Measurements from ENCODE around the gene TMTC1. TPM values are rescaled to one million over a fixed set of nuclear protein-coding genes. Genes with fewer than 3 reads are reported as not detected.

TMTC1 gene
- total RNA-seq, 4 donors from 2014 or later, result 84.0 to 177 (median 105) TPM

GRCh38 chr12:29743077-29743476 lies 40.7 kb downstream of the TMTC1 start:
- Histone ChIP-seq H3K4me1 (peaks cover 23 to 58% (median 32%) of the 10 kb centered on the region in 4 donors), H3K4me3 (no peak overlapping the region), H3K27ac (replicated peaks in 1 of 4) (peak overlapping the region in 2 of 4 donors; percentile 49 to 56), H3K27me3 (no peaks in the 10 kb centered on the region), H3K36me3 (peaks cover 0 to 23% (median 1%) of the 10 kb centered on the region in 4 donors), H3K9me3 (no peaks in the 10 kb centered on the region)
- 94% methylated on average over 4 of the region's 4 CpGs for WGBS
- DNase-seq (ENCODE audit: extremely low spot score), result no peak
- intact Hi-C loops (cut with DNase I), result no loop called here
- TF ChIP-seq CTCF (IDR thresholded peaks at IDR 0.05), result no peak
- TF ChIP-seq POLR2AphosphoS5 (IDR thresholded peaks at IDR 0.05), result no peak

- intact Hi-C loops (cut with DNase I), result no loop called here
- Histone ChIP-seq H3K9me3 (no peaks in the 10 kb centered on the region), H3K4me1 (peaks cover 27 to 62% (median 36%) of the 10 kb centered on the region in 4 donors), H3K27ac (replicated peaks in 1 of 4) (peak overlapping the region in 2 of 4 donors; percentile 49 to 56), H3K27me3 (no peaks in the 10 kb centered on the region), H3K4me3 (no peak overlapping the region), H3K36me3 (peaks cover 0 to 22% (median 1%) of the 10 kb centered on the region in 4 donors)
- DNase-seq (ENCODE audit: extremely low spot score), result no peak
- TF ChIP-seq POLR2A (IDR thresholded peaks at IDR 0.05; ENCODE audit: low read depth) (no peak), CTCF (IDR thresholded peaks at IDR 0.05) (no peak), POLR2AphosphoS5 (IDR thresholded peaks at IDR 0.05) (no peak), EP300 (IDR thresholded peaks at IDR 0.05) (no peak)
- 95% methylated on average over 1 of the region's 1 CpG for WGBS
Measured at GRCh38 chr12:29742646-29743045, 41.1 kb downstream of the TMTC1 start.

GRCh38 chr12:29741342-29742241 lies 42.1 kb downstream of the TMTC1 start:
- Histone ChIP-seq H3K9me3 (no peaks in the 10 kb centered on the region), H3K4me3 (no peak overlapping the region), H3K27me3 (no peaks in the 10 kb centered on the region), H3K36me3 (peaks cover 0 to 17% (median 1%) of the 10 kb centered on the region in 4 donors), H3K27ac (replicated peaks in 1 of 4) (peak overlapping the region; percentile 29 to 64 (median 52)), H3K4me1 (peaks cover 35 to 72% (median 46%) of the 10 kb centered on the region in 4 donors)
- WGBS, result 66% methylated on average over 7 of the region's 7 CpGs
- no peak for DNase-seq (ENCODE audit: extremely low spot score)
- TF ChIP-seq POLR2AphosphoS5 (IDR thresholded peaks at IDR 0.05) (peak in 1 of 2 donors; percentile 63), CTCF (IDR thresholded peaks at IDR 0.05) (no peak), POLR2A (IDR thresholded peaks at IDR 0.05; ENCODE audit: low read depth) (no peak), EP300 (IDR thresholded peaks at IDR 0.05) (no peak)
- intact Hi-C loops (cut with DNase I), result no loop called here

- intact Hi-C loops (cut with DNase I), result no loop called here
Measured at GRCh38 chr12:29739279-29739991, 44.3 kb downstream of the TMTC1 start.

More at GRCh38 chr12:29739279-29739991, 44.3 kb downstream of the TMTC1 start:
- Histone ChIP-seq H3K27me3 (no peaks in the 10 kb centered on the region), H3K4me1 (peaks cover 51 to 86% (median 63%) of the 10 kb centered on the region in 4 donors), H3K27ac (replicated peaks in 1 of 4) (no peak overlapping the region), H3K36me3 (peaks cover 0 to 22% (median 1%) of the 10 kb centered on the region in 4 donors), H3K9me3 (no peaks in the 10 kb centered on the region), H3K4me3 (no peak overlapping the region)
- TF ChIP-seq POLR2AphosphoS5 (IDR thresholded peaks at IDR 0.05) (no peak), EP300 (IDR thresholded peaks at IDR 0.05) (no peak), CTCF (IDR thresholded peaks at IDR 0.05) (no peak), POLR2A (IDR thresholded peaks at IDR 0.05; ENCODE audit: low read depth) (no peak)
- WGBS, result 93% methylated on average over 10 of the region's 10 CpGs
- no peak for DNase-seq (ENCODE audit: extremely low spot score)
